ENCODE data around the gene PLEKHA4.
"Not testable (repeated sequence)": the region's sequence is repeated elsewhere in the genome, so short reads cannot be mapped to it uniquely, and the experiment has no call there.

PLEKHA4 gene

DNA sequence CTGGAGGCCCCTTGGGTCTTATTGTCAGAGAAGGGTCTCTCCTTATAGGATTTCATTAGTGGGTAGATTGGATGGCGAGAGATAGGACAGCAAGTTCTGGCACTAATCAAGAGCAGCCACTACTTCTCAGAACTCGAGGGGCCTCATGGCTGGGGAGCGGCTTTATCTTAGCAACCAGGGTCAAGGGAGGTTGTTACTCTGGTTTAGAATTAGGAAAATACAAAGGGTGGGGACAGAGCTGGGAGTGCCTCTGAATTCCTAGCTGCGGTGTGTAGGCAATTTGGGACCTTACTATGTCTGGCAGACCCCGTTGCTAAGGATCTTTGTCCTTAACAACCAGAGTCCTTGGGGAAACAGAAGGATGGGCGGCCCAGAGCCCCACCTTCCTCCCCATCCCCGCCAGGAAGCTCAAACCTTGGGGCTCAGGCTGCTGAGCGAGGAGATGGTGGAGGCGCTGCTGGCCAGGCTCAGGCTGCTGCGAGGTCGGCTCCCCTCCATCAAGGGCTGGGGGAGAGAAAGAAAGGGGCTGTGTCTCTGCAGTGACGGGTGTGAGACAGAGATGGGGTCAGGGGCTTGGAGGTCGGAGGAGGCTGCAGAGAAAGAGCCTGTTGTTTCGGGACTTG lies 1.2 kb downstream of the PLEKHA4 start:
- peaks cover 61% of the 10 kb centered on the region for H3K27me3 Mint-ChIP-seq
- no peak overlapping the region for H3K27ac Mint-ChIP-seq
- DNase-seq, result no peak
- H3K4me1 Mint-ChIP-seq, result peaks cover 8% of the 10 kb centered on the region
- H3K4me3 Mint-ChIP-seq, result no peak overlapping the region
- CTCF ChIA-PET, result no interaction called here
- H3K36me3 Mint-ChIP-seq, result no peaks in the 10 kb centered on the region
- H3K9me3 Mint-ChIP-seq, result no peaks in the 10 kb centered on the region

DNA sequence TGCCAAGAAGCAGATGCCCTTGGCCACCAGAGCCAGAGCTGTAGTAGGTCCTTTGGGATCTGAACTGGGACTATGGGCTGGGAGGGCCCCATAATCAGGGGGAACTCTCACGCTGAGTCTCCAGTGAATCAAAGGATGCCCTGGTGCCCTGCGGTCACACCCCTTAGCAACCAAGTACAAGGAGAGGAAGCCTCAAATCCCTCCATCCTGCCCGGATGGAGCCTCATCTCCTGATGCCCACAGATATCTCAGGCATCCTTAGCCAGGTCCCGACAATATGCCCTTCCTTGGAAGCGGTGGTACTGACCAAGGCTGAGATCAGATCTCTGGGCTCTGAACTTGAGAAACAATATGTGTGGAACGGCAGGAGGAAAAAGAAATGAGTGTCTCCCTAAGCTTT lies 1.7 kb downstream of the PLEKHA4 start:
- Mint-ChIP-seq H3K4me3 (no peak overlapping the region), H3K27me3 (peaks cover 61% of the 10 kb centered on the region), H3K9me3 (no peaks in the 10 kb centered on the region), H3K27ac (no peak overlapping the region), H3K36me3 (no peaks in the 10 kb centered on the region), H3K4me1 (peaks cover 4% of the 10 kb centered on the region)
- DNase-seq, result no peak
- CTCF ChIA-PET, result no interaction called here

DNA sequence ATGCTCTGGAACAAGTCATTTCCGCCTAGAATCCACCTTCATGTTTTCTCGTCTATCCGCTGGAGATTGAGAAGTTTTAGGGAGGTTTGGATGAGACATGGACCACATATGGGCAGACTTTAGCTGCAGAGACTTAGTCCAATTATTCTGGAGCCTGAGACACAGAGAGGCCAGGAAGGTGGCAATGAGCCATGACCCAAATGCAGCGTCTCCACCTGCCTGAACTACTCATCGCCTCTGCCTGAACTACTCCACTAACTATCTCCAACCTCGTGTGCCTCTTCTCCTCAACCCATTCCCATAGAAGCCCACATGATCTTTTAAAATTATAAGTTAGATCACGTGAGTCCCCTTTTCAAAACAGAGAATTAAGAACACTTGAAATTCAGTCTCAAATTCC lies 5.6 kb downstream of the PLEKHA4 start:
- no peak overlapping the region for H3K27ac Mint-ChIP-seq
- H3K9me3 Mint-ChIP-seq, result no peaks in the 10 kb centered on the region
- H3K4me1 Mint-ChIP-seq, result peaks cover 9% of the 10 kb centered on the region
- peaks cover 61% of the 10 kb centered on the region for H3K27me3 Mint-ChIP-seq
- CTCF ChIA-PET, result no interaction called here
- no peak overlapping the region for H3K4me3 Mint-ChIP-seq
- no peaks in the 10 kb centered on the region for H3K36me3 Mint-ChIP-seq
- no peak for DNase-seq

DNA sequence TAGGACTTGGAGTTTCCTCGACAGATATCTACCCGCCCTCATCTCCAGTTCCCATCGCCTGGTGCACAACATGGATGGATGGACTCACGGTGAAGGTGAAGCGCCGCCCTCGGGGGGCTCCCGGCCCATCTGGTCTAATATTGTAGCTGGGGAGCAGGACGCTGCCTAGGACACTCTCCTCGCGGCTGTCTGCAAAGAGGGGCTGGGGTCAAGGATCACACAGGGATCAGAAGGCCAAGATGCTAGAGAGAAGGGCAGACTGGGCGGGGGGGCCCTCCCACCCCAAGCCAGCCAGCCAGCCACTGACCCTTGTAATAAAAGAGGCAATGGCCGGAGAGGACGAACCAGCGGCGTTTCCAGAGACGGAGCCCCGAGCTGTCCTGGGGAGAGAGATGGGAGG lies 7.1 kb downstream of the PLEKHA4 start:
- Mint-ChIP-seq H3K27me3 (peaks cover 47% of the 10 kb centered on the region), H3K4me3 (no peak overlapping the region), H3K9me3 (no peaks in the 10 kb centered on the region), H3K4me1 (peaks cover 9% of the 10 kb centered on the region), H3K36me3 (no peaks in the 10 kb centered on the region), H3K27ac (no peak overlapping the region)
- DNase-seq, result no peak
- CTCF ChIA-PET, result no interaction called here

DNA sequence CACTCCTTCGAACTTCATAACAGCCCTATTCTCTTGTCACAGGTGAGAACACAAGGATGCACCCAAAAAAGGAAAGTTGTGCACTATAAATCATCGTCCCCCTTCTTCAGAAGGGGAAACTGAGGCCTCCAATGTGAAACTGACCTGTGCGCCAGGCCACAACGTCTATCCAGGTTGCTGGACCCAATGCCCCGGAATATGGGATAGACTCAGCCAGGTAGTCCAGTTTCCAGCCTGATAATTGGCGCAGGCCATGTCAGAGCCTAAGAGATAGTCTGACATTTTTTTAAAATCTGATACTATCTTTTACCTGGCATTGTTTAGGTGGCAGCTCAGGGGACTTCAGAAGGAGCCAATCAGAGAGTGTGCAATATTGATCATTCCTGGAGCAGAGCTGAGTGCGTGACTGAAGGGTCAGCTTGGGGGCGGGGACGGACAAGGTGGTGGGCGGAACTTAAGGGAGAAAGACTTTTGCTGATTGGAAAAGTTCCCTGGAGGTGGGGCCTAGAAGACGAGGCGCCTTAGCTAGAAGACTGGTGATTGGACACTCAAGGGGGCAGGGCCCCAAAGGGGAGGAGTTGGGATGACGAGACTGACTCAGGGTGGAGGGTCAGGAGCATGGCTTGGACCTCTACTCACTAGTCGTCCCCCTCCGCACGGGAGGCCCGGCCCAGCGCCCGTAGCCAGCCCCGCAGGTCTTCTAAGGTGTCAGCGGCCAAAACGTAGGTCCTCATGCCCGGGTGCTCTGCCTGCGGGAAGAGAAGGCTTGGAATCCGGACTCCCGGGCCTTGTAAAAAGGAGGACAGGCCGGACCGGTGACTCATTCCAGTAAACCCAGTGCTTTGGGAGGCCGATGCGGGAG lies 8.5 kb downstream of the PLEKHA4 start:
- Mint-ChIP-seq H3K9me3 (no peaks in the 10 kb centered on the region), H3K36me3 (no peaks in the 10 kb centered on the region), H3K27me3 (peaks cover 35% of the 10 kb centered on the region), H3K27ac (no peak overlapping the region), H3K4me3 (peak overlapping the region; percentile 63), H3K4me1 (peaks cover 9% of the 10 kb centered on the region)
- CTCF ChIA-PET, result no interaction called here
- peak; percentile 51 for DNase-seq

DNA sequence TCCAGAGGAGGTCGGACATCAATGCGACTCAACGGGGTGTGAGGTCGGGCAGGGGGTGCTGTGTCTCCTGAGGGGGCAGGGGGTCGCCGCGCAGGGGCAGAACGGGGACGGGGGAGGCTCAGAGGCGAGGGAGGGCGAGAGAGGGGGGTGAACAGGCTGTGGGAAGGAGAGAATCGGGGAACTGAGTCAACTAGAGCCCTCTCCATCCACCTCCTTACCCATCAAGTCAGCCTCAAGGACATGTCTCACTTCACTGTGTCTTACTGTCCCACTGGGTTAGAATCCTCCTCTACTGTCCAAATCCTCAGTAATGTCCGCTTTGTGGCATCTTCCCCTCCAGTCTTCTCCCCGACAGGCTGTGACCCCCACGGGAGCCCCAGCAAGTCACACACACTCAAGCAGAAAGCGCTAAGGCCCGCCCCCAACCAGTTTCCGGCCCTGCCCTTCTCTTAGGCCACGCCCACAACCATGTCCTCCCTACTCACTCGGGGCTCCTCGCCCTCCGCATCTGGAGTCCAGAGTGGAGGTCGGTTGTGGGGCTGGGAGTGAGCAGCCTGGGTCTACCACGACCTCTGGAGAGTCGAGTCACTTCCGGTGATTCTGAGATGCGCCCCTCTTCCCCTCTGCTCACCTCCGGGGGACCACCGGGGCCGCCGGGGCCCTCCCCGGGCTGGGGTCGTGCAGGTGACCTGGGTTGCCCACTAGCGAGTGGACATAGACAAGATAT lies 9.3 kb downstream of the PLEKHA4 start:
- H3K4me3 Mint-ChIP-seq, result peak overlapping the region; percentile 98
- H3K36me3 Mint-ChIP-seq, result no peaks in the 10 kb centered on the region
- peak overlapping the region; percentile 89 for H3K27ac Mint-ChIP-seq
- DNase-seq, result peak; percentile 91
- peaks cover 31% of the 10 kb centered on the region for H3K27me3 Mint-ChIP-seq
- H3K9me3 Mint-ChIP-seq, result no peaks in the 10 kb centered on the region
- CTCF ChIA-PET, result interaction anchor here (1.0 kb wide), 1 partner anchor 17 kb away, joined by 4 read pairs; no protein-coding TSS in a partner anchor
- H3K4me1 Mint-ChIP-seq, result peaks cover 9% of the 10 kb centered on the region

DNA sequence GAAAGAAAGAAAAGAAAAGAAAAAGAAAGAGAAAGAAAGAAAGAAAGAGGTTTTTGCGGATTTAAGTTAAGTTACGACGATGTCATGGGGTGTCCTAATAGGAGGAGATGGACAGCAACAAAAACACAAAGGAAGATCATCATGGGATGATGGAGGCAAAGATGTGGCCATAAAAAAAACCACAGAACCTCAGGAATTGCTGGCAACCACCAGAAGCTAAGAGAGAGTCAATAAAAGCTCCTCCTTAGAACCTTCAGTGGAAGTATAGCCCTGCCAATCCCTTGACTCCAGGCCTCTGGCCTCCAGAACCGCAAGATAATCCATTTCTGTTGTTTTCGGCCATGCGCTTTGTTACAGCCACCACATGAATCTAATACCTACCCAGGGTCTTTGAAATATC lies 11.5 kb downstream of the PLEKHA4 start:
- peaks cover 9% of the 10 kb centered on the region for H3K4me1 Mint-ChIP-seq
- CTCF ChIA-PET, result interaction anchor here (1.0 kb wide), 1 partner anchor 69 kb away, joined by 3 read pairs; no protein-coding TSS in a partner anchor
- no peak overlapping the region for H3K4me3 Mint-ChIP-seq
- no peaks in the 10 kb centered on the region for H3K9me3 Mint-ChIP-seq
- H3K36me3 Mint-ChIP-seq, result no peaks in the 10 kb centered on the region
- H3K27ac Mint-ChIP-seq, result no peak overlapping the region
- DNase-seq, result no peak
- peaks cover 23% of the 10 kb centered on the region for H3K27me3 Mint-ChIP-seq

DNA sequence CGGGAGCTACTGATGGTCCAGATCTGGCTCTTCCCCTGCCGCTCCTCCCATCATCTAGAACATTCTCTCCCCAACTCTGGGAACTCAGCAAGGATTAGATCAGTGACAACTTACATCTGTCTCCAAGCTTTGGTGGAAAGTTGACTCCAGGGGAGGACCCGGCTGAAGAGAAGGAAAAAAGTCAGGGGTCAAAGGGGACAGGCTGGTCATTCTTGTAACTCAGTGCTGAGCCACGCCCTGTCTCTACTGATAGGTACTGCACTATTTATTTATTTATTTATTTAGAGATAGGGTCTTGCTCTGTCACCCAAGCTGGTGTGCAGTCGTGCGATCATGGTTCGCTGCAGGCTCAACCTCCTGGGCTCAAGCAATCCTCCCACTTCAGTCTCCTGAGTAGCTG lies 14.3 kb downstream of the PLEKHA4 start:
- peaks cover 1% of the 10 kb centered on the region for H3K4me1 Mint-ChIP-seq
- no peak overlapping the region for H3K4me3 Mint-ChIP-seq
- H3K27ac Mint-ChIP-seq, result no peak overlapping the region
- H3K27me3 Mint-ChIP-seq, result peaks cover 5% of the 10 kb centered on the region
- no peak for DNase-seq
- H3K9me3 Mint-ChIP-seq, result no peaks in the 10 kb centered on the region
- H3K36me3 Mint-ChIP-seq, result no peaks in the 10 kb centered on the region
- CTCF ChIA-PET, result interaction anchor here (1.3 to 2.1 kb wide), 2 partner anchors 9 to 66 kb away, joined by 6 read pairs; no protein-coding TSS in a partner anchor

DNA sequence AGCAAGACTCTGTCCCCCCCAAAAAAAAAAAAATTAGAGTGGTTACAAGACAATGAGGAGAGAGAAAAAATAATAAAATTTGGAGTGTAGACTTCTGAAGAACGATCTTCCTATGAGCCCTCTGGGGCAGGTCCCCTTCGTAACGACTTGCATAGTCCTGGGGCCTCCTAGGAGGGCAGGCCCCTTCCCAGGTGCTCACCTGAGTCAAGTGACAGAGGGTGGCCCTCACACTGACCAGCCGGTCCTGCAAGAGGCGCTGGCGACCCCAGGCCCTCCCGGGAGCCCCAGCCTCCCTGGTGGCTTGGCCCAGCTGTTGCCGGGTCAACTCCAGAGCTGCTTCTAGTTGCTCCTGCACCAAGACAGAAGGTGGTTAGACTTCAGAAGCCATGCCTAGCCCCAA lies 14.9 kb downstream of the PLEKHA4 start:
- Mint-ChIP-seq H3K4me1 (no peaks in the 10 kb centered on the region), H3K27ac (no peak overlapping the region), H3K36me3 (no peaks in the 10 kb centered on the region), H3K27me3 (peaks cover 5% of the 10 kb centered on the region), H3K9me3 (no peaks in the 10 kb centered on the region), H3K4me3 (no peak overlapping the region)
- DNase-seq, result no peak
- CTCF ChIA-PET, result interaction anchor here (1.1 to 2.5 kb wide), 4 partner anchors 9 to 66 kb away, joined by 4 to 9 read pairs (median 6); no protein-coding TSS in a partner anchor

DNA sequence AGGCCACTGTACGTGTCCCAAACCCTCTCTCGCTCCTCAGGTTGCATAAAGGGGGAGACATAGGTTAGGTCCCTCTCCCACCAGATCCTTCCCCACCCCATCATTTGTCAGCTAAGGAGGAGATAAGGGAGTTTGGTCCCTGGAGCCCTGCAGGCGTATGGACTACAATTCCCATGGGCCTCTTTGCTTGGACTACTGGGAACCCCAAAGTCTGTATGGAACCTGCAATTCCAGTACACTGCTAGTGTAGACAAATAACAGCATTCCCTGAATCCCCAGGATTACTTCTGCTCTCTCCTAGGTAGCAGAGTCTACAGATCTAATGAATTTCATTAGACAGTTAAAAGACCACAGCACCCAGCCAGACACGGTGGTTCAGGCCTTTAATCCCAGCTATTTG lies 16.1 kb downstream of the PLEKHA4 start:
- no peaks in the 10 kb centered on the region for H3K9me3 Mint-ChIP-seq
- no peaks in the 10 kb centered on the region for H3K36me3 Mint-ChIP-seq
- H3K4me1 Mint-ChIP-seq, result no peaks in the 10 kb centered on the region
- DNase-seq, result no peak
- H3K4me3 Mint-ChIP-seq, result no peak overlapping the region
- CTCF ChIA-PET, result interaction anchor here (1.1 to 2.5 kb wide), 3 partner anchors 9 to 64 kb away, joined by 4 to 9 read pairs (median 5); no protein-coding TSS in a partner anchor
- no peak overlapping the region for H3K27ac Mint-ChIP-seq
- peaks cover 5% of the 10 kb centered on the region for H3K27me3 Mint-ChIP-seq

DNA sequence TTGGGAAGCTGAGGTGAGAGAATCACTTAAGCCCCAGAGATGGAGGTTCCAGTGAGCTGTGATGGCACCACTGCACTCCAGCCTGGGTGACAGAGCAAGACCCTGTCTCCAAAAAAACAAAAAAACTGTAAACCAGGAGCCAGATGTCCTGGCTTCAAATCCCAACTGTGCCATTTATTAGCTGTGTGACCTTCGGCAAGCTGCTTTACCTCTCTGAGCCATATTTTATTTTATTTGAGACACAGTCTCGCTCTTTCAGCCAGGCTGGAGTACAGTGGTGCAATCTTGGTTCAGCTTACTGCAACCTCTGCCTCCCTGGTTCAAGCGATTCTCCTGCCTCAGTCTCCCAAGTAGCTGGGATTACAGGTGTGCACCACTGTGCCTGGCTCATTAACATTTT lies 21.8 kb downstream of the PLEKHA4 start:
- not testable (repeated sequence) for H3K27ac Mint-ChIP-seq, H3K36me3 Mint-ChIP-seq, H3K4me1 Mint-ChIP-seq, H3K4me3 Mint-ChIP-seq, H3K27me3 Mint-ChIP-seq, H3K9me3 Mint-ChIP-seq, DNase-seq
- CTCF ChIA-PET, result interaction anchor here (1.3 to 9.5 kb wide), 3 partner anchors 8 to 124 kb away, joined by 3 to 176 read pairs (median 3); no protein-coding TSS in a partner anchor

DNA sequence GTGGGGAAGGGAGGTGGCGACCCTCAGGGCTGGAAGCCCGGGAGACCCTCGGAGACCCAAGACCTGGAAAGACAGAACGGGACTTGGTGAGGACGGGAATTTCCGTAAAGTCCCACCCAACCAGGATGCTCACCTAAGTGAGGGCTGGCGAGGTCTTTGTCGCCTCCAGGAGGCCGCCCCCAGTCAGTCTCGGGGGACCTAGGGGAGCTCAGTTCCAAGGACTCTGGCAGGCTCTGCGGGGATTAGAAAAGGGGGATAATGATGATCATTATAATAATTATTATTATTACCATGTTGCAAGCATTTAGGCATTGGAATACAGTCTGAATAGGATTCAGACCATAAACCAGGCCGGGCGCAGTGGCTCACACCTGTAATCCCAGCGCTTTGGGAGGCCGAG lies 23.0 kb downstream of the PLEKHA4 start:
- Mint-ChIP-seq H3K4me1 (peaks cover 3% of the 10 kb centered on the region), H3K27ac (no peak overlapping the region), H3K36me3 (no peaks in the 10 kb centered on the region), H3K9me3 (no peaks in the 10 kb centered on the region), H3K4me3 (no peak overlapping the region), H3K27me3 (no peaks in the 10 kb centered on the region)
- CTCF ChIA-PET, result interaction anchor here (0.7 to 9.5 kb wide), 4 partner anchors 9 to 125 kb away, joined by 5 to 176 read pairs (median 12); no protein-coding TSS in a partner anchor
- no peak for DNase-seq

DNA sequence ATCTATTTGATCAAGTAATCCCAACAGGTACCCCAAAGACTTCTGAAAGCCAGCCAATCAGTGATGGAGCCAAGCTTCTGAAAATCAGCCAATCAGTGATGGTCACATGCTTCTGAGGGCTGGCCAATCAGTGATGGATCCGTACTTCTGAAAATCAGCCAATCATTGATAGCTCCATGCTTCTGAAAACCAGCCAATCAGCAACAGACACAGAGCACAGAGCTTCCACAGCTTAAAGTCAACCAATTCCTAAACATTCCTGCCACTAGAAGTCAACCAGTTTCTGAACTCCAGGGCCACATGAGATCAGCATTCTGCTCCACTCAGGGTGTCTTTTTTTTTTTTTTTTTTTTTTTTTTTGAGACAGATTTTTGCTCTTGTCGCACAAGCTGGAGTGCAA lies 23.9 kb downstream of the PLEKHA4 start:
- no peaks in the 10 kb centered on the region for H3K36me3 Mint-ChIP-seq
- H3K27ac Mint-ChIP-seq, result no peak overlapping the region
- peaks cover 3% of the 10 kb centered on the region for H3K4me1 Mint-ChIP-seq
- CTCF ChIA-PET, result interaction anchor here (1.7 to 9.5 kb wide), 3 partner anchors 10 to 126 kb away, joined by 6 to 176 read pairs (median 17); no protein-coding TSS in a partner anchor
- H3K9me3 Mint-ChIP-seq, result no peaks in the 10 kb centered on the region
- no peaks in the 10 kb centered on the region for H3K27me3 Mint-ChIP-seq
- DNase-seq, result no peak
- H3K4me3 Mint-ChIP-seq, result no peak overlapping the region

DNA sequence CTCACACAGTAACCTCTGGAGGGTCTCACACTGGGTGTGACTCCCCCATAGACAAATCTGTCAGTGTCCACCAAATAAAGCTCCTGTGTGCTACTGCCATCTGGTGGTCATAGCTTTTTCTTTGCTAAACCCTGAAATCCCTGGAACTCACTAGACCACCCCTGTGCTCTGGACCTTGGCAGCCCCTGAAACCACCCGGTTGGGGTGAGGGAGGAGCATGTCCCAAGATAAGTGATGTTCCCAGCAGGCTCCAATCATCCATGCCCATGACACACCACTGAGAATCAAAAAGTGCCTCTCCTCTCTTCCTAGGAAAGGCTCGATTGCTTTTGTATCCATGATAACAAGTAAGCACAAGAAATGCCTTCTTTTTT lies 25.6 kb downstream of the PLEKHA4 start:
- peaks cover 6% of the 10 kb centered on the region for H3K4me1 Mint-ChIP-seq

More for the DNA sequence above, 25.6 kb downstream of the PLEKHA4 start:
- no peak overlapping the region for H3K4me3 Mint-ChIP-seq
- DNase-seq, result peak; percentile 65
- peaks cover 2% of the 10 kb centered on the region for H3K27me3 Mint-ChIP-seq
- no peaks in the 10 kb centered on the region for H3K9me3 Mint-ChIP-seq
- CTCF ChIA-PET, result interaction anchor here (0.6 to 9.5 kb wide), 30 partner anchors 9 to 234 kb away, joined by 3 to 176 read pairs (median 4); partner anchors contain the start of genes CA11, GYS1 and RUVBL2
- no peaks in the 10 kb centered on the region for H3K36me3 Mint-ChIP-seq
- no peak overlapping the region for H3K27ac Mint-ChIP-seq

Data from activated naive CD4-positive, alpha-beta T cell treated with anti-CD3 and anti-CD28 coated beads, Interleukin-2, amount 10 ng/mL, durations not matched to agents 7 days and 5 days (primary cell).